Measurements from ENCODE around the gene SEPTIN8.

- TF ChIP-seq POLR2A (IDR thresholded peaks at IDR 0.05) (no peak), CTCF (IDR thresholded peaks at IDR 0.05) (no peak)
Observed at GRCh38 chr5:132808866-132809265, 31.8 kb upstream of the SEPTIN8 start.
